HG03039 (cell line): ENCODE data around the gene CYSRT1.
"Not testable (repeated sequence)": the region's sequence is repeated elsewhere in the genome, so short reads cannot be mapped to it uniquely, and the experiment has no call there.

Source experiments
- ATAC-seq: cut with Tn5 transposase; IDR thresholded peaks from one replicate; pipeline ENCODE4 v1.9.1; 2021; ENCODE audit warnings: mild to moderate bottlenecking, moderate library complexity; ENCODE audit not compliant: unreplicated experiment

The CYSRT1 gene

GRCh38 chr9:137247916-137248175 lies 22.9 kb downstream of the CYSRT1 start:
- ATAC-seq = no peak

- ATAC-seq = no peak
Observed at GRCh38 chr9:137250329-137251193, 25.6 kb downstream of the CYSRT1 start.

- ATAC-seq = no peak
Observed at GRCh38 chr9:137251194-137251461, 26.2 kb downstream of the CYSRT1 start, which contains the start of gene STPG3. Gene STPG3 (plus strand): TSS chr9:137251286. CDS start chr9:137251287, 1 bp downstream.

GRCh38 chr9:137251490-137252268 lies 26.7 kb downstream of the CYSRT1 start:
- ATAC-seq = no peak

GRCh38 chr9:137252555-137253506 lies 27.9 kb downstream of the CYSRT1 start:
- ATAC-seq = no peak

GRCh38 chr9:137253717-137254623 lies 29.0 kb downstream of the CYSRT1 start:
- ATAC-seq = no peak

GRCh38 chr9:137254624-137255447 lies 29.9 kb downstream of the CYSRT1 start, which contains the start of gene NELFB:
Gene NELFB (plus strand): TSS chr9:137255327.
- peak; percentile 73 for ATAC-seq

GRCh38 chr9:137255448-137256114 lies 30.6 kb downstream of the CYSRT1 start:
- ATAC-seq = no peak

GRCh38 chr9:137256362-137256761 lies 31.4 kb downstream of the CYSRT1 start:
- ATAC-seq = no peak

GRCh38 chr9:137256856-137257255 lies 31.9 kb downstream of the CYSRT1 start:
- ATAC-seq = no peak

GRCh38 chr9:137262173-137262908 lies 37.4 kb downstream of the CYSRT1 start:
- not testable (repeated sequence) for ATAC-seq

GRCh38 chr9:137262909-137263285 lies 37.9 kb downstream of the CYSRT1 start:
- no peak for ATAC-seq

- no peak for ATAC-seq
Observed at GRCh38 chr9:137263506-137263905, 38.5 kb downstream of the CYSRT1 start.

- ATAC-seq = no peak
Observed at GRCh38 chr9:137264067-137264466, 39.1 kb downstream of the CYSRT1 start.

- no peak for ATAC-seq
Observed at GRCh38 chr9:137265496-137266161, 40.7 kb downstream of the CYSRT1 start.

GRCh38 chr9:137266162-137266527 lies 41.2 kb downstream of the CYSRT1 start:
- ATAC-seq = no peak

- no peak for ATAC-seq
Observed at GRCh38 chr9:137266585-137267453, 41.8 kb downstream of the CYSRT1 start.
